ENCODE results near the gene ANGPTL8.

The ANGPTL8 gene

DNA sequence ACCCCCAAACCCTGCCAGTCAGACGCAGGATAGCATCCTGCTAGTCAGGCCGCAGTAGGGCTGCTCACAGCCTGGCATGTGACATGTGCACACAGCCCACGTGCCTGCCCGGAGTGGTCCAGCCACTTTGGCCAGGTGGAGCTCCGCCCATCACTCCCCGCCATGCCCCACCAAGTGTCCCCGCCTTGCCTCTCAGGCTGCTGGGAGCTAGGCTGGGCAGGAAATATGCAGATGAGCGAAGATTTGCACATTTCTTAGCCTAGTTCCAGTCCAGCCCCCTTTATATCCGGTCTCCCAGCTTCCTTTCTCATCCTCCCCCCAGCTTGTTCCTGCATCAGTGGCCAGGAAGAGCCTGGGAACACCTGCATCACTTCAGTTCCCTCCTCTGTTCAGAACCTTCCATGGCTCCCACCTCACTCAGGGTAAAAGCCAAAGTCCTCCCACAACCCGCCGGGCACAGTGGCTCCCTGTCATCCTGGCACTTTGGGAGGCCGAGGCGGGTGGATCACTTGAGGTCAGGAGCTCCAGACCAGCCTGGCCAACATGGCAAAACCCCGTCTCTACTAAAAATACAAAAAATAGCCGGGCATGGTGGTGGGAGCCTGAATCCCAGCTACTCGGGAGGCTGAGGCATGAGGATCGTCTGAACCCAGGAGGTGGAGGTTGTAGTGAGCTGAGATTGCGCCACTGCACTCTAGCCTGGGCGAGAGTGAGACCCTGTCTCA is 25.2 kb downstream of the ANGPTL8 start:
- no peak for DNase-seq

DNA sequence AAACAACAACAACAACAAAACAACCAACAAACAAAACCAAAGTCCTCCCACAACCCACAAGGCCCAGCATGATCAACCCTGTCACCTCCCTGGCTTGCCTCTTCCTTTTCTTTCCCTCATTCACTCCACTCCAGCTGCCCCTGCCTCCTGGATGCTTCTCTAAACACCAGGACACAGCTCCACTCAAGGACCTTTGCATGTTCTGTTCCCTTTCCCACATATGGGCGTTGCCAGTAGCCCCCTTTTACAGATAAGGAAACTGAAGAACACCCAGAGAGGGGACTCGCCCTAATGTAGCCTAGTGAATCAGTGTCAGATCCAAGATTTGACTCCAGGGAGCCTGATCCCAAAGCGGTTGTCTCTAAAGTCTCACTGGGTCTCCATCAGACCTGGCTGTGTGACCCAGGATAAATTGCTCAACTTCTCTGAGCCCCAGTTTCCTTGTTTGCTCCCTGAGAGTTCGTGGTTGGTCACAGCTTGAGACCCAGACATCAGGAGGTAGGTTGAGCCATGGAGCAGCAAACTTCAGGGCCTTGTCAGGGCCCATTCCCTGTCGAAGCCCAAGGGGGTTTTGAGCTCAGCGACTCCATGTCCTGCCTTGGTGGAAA is 25.9 kb downstream of the ANGPTL8 start:
- DNase-seq: no peak

DNA sequence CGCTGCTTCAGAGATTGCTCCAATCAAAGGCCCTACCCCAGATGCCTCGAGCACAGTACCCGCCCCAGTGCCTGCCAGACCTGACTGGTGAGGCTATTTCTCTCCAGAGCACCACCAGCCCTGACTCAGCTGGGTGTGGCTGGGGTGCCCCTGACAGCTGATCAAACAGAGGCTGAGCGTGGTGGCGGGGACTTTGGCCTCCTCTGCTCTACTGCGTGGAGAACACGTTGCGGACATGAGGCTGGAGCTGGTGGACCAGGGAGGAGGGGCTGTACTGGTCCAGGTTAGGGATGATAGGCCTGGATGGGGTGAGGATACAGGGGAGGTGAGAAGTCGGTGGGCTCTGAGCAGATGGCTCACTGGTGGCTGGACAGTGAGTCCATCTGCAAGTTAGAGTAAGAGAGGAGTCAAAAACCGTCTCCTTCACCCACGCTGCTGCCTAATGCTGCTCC is 26.4 kb downstream of the ANGPTL8 start:
- DNase-seq: no peak

DNA sequence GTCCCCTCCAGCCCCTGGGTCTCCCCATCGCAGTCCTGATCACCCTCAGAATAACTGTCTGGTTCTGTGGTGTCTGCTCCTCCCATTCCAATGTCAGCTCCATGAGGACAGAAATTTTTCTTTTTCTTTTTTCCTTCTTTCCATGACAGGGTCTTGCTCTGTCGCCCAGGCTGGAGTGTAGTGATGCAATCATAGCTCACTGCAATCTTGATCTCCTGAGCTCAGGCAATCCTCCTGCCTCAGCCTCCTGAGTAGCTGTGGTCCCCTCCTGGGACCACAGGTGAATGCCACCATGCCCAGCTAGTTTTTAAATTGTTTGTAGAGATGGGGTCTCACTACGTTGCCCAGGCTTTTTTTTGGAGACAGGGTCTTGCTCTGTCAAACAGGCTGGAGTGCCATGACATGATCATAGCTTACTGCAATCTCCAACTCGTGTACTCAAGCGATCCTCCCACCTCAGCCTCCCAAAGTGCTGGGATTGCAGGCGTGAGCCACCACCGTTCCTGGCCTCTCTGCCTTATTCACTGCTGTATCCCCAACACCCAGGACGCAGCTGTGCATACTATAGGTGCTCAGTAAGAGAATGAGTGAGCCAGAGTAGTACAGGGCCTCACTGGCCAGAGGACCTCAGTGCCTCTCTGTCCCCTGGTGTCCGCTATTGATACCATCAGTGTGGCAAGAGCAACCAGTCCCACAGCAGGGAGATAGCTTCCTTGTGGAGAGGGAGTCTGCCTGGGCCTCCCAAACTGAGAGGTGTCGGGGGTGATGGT is 28.1 kb downstream of the ANGPTL8 start:
- DNase-seq: no peak

DNA sequence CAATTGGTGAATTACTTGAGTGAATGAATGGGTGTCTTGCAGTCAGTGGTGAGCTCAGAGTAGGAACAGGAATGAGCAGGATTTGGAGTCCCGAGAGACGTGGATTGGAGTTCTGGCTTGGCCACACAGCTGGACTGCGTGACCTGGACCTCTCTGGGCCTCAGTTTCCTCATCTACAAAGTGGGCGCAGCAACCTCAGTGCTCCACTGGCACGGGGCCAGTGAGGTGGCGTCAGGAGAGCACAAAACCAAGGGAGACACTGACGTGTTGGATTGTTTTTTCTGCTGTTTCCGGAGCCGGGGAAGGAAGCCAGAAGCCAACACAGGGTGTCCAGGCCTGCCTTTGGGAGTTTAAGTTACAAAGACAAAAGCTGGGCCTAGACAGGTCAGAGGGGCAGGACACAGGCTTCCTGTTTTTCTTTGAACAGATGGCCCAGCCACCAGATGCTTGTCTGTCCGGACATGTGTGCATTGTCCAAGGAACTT is 29.4 kb downstream of the ANGPTL8 start:
- DNase-seq: no peak

DNA sequence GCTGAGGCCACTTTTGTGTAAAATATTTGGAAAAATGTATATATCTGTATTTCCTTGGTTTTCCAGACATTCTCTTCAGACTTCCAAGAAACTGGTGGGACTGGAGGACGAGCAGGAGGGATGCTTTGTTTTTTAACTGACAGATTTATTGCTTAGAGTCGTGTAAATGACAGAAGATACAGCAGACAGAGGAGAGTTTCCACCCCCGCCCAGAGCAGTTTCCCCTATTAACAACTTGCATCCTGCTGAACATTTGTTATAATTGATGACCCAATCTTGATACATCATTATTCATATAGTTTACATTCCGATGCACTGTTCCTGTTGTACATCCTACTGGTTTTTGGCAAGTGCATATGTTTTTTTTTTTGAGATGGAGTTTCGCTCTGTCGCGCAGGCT is 30.0 kb downstream of the ANGPTL8 start:
- no peak for DNase-seq

DNA sequence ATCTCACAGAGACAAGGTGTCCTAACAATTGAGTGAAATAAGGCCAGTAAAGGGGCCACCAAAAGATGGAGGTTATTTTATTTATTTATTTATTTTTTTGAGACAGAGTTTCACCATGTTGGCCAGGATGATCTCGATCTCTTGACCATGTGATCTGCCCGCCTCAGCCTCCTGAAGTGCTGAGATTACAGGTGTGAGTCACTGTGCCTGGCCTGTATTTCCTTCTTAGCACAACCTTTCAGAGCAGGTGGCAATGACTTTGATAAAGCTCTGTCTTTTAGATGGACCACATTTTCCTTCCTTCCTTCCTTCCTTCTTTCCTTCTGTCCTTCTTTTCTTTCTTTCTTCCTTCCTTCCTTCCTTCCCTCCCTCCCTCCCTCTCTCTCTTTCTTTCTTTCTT is 33.9 kb downstream of the ANGPTL8 start:
- DNase-seq: no peak

DNA sequence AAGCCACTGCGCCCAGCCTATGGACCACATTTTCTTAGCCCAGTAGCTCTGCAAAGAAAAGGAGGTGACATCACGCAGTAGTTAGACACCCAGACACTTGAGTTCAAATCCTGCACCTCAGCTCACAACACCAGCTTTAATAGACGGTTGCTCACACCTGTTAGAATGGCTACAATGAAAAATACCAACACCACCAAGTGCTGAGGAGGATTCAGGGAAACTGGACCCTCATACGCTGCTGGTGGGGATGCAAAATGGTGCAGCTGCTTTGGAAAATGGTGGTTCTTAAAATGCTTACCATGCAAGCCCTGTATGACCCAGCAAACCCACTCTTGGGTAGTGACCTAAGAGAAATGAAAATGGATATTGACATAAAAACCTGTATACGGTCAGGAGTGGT is 34.6 kb downstream of the ANGPTL8 start:
- no peak for DNase-seq

DNA sequence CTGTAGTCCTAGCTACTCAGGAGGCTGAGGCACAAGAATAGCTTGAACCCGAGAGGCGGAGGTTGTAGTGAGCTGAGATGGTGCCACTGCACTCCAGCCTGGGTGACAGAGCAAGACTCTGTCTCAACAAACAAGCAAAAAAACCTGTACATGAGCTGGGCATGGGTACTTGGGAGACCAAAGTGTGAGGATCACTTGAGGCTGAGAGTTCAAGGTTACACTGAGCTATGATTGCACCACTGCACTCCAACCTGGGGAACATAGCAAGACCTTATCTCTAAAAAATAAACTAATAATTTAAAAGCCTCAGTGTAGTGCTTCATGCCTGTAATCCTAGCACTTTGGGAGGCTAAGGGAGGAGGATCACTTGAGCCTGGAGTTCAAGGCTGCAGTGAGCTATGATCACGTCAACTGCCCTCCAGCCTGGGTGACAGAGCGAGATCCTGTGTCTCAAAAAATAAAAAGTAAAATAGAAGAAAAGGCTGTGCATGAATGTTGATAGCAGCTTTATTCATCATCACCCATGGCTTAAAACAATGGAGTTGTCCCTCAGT is 35.2 kb downstream of the ANGPTL8 start:
- DNase-seq: no peak

DNA sequence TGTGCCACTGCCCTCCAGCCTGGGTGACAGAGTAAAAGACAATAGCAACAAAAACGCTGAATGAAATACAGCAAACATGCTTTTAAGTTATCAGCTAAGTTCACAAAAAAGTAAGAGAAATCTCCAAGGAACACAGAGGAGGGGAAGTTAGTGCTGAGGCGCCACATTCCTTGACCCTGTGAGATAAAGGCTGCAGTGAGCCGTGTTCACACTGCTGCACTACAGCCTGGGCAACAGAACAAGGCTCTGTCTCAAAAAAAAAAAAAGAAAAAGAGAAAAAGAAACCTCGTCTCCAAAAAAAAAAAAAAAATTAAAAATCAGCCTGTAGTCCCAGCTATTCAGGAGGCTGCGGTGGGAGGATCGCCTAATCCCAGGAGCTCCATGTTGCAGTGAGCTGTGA is 39.3 kb downstream of the ANGPTL8 start:
- DNase-seq: no peak

DNA sequence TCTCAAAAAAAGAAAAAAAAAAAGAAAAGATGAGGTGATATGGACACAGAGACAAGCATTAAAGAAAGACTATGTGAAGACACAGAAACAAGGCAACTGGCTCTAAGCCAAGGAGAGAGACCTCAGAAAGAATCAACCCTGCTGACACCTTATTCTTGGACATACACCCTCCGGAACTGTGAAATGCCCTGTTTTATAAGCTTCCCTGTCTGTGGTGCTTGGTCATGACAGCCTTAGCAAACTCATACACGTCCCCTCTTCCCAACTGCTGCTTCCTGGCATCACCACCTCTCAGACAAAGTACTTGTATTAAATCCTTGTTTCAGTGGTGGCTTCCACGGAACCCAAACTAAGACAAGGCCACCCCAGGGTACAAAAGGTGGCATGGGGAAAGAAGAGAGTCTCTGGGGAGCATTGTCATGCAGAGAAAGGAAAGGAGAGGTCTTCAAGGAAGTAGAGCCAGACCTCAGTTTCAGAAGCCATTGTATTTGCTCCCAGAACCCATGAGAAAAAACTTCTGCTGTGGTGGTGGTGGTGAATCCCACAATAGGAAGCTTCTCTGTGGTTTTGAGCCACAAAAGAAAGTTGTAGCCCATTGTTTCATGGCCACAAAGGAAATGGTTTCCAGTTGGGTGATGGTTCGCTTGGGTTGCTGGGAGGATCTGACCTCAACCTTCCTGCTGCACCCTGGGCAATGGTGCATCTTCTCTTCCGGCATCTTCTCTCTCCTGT is 40.3 kb downstream of the ANGPTL8 start:
- peak; percentile 30 to 75 for DNase-seq

DNA sequence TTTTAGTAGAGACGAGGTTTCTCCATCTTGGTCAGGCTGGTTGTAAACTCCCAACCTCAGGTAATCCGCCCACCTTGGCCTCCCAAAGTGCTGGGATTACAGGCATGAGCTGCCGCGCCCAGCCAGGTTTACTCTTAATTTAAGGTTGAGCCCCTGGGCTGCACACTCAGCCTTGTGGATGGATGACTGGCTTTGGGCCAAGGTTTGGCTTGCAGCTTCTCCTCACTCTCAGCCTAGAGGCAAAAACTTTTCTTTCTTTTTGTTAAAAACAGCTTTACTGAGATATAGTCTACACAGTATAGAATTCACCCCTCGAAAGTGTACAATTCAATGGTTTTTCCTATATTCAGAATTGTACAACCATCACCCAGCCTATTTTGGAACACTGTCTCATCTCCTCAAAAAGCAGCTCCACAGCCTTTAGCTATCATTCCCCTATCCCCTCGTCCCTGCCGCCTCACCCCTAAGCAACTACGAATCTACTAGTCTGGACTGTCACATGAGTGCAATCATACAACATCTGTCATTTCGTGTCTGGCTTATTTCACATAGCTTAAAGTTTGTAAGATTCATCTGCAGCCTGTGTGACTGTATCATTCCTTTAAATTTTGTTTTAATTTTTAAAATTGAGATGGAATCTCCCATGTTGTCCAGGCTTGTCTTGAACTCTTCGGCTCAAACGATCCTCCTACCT is 42.1 kb downstream of the ANGPTL8 start:
- DNase-seq: no peak

DNA sequence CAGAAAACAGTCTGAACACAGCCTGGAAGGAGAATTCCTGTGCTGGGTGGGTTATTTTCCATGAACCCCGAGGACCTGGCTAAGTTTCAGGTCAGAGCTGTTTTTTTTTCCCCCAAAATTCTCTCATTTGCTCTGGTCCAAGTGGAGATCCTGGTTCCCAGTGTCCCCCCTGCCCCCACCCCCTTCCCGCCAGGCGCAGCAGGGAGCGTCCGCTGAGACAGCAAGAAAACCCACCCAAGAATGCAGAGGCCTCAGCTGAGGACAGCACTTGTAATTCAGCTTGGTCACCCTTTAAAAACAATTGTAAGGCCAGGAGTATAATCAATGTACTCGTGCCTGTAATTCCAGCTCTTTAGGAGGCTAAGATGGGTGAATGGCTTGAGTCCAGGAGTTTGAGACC is 45.1 kb downstream of the ANGPTL8 start:
- no peak for DNase-seq

DNA sequence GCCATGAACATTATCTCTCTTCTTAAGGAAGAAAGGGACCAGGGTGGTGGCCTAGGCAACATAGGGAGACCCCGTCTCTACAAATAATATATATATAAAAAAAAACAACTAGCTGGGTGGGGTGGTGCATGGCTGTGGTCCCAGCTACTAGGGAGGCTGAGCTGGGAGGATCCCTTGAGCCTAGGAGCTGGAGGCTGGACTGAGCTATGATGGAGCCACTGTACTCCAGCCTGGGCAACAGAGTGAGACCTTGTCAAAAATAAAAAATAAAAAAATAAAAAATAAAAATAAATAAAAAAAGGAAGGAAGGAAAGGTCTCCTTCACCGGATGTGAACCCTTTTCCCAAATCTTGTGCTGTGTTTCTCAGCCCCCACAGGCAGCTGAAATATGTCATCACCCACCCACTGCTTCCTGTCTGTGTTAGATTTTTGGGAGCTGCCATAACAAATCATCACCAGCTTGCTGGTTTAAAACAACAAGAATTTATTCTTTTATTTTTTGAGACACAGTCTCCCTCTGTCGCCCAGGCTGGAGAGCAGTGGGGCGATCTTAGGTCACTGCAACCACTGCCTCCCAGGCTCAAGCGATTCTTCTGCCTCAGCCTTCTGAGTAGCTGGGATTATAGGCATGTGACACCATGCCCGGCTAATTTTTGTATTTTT is 47.0 kb downstream of the ANGPTL8 start:
- DNase-seq: no peak

DNA sequence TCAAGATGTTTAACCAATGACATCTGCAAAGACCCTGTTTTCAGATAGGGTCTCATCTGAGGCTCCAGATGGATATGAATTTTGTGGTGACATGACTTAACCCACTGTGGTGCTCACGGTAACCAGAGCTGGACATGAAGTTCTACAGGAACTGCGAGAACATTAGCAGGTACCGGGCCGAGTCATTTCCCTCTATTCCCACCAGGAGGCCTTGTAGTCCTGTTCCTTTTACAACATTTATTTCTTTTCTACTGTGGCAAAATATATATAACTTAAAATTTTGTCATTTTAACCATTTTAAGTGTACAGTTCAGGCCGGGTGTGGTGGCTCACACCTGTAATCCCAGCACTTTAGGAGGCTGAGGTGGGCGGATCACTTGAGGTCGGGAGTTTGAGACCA is 48.9 kb downstream of the ANGPTL8 start:
- peak in 1 of 2 donors; percentile 3 for DNase-seq

DNA sequence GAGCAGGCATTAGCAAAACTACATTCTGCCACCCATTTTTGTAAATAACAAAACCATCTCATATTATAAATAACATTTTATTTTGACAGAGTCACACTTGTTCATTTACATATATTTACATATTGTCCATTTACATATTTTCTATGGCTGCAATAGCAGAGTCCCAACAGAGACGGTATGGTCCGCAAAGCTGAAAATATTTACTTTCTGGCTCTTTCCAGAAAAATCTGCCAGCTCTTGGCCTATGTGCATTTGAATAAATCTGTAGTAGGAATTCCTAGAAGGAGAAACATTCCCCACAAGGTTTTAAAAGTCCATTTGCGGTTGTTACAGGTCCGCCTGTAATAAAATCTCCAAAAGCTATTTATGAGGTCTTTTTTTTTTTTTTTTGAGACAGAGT is 50.8 kb downstream of the ANGPTL8 start:
- DNase-seq: no peak

DNA sequence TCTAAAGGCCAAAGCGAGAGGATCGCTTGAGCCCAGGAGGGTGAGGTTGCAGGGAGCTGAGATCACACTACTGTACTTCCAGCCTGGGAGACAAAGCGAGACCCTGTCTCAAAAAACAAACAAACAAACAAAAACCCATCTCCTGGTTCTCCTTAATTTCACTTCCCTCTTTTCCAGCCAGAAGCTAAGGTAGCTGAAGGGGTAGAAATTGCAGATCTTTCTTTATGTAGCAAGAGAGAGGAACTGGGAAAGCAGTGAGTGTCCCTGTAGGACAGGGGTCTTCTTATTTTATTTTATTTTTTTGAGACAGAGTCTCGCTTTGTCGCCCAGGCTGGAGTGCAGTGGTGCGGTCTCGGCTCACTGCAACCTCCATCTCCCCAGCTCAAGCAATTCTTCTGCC is 52.0 kb downstream of the ANGPTL8 start:
- DNase-seq: no peak
